Endodermal cell (in vitro differentiated cells): Measurements from ENCODE around the gene PCNT. TPM values are rescaled to one million over a fixed set of nuclear protein-coding genes. Genes with fewer than 3 reads are reported as not detected.

Source experiments
- DNase-seq: peaks from one replicate; pipeline ENCODE4 v3.0.0-alpha.2; 2017
- H3K27ac ChIP-seq: 2 replicates; pipeline ENCODE4 v1.5.1; 2013; ENCODE audit warnings: mild to moderate bottlenecking, low read depth, low read length, moderate library complexity
- H3K27me3 ChIP-seq: 2 replicates; pipeline ENCODE4 v1.6.1; 2013; ENCODE audit warnings: mild to moderate bottlenecking, low read length, moderate library complexity; ENCODE audit not compliant: insufficient read depth, control insufficient read depth, poor library complexity, severe bottlenecking
- H3K36me3 ChIP-seq: 2 replicates; pipeline ENCODE4 v1.7.0; 2013; ENCODE audit warnings: mild to moderate bottlenecking, low read length, moderate library complexity; ENCODE audit not compliant: control insufficient read depth, insufficient read depth
- H3K4me1 ChIP-seq: one replicate; pipeline ENCODE4 v1.7.0; 2013; ENCODE audit warnings: low read length; ENCODE audit not compliant: control insufficient read depth, insufficient read depth
- H3K4me3 ChIP-seq: 2 replicates; pipeline ENCODE4 v1.5.1; 2013; ENCODE audit warnings: mild to moderate bottlenecking, low read length, moderate library complexity
- H3K9ac ChIP-seq: 2 replicates; pipeline ENCODE4 v1.6.1; 2013; ENCODE audit warnings: mild to moderate bottlenecking, low read length, moderate library complexity; ENCODE audit not compliant: poor library complexity, severe bottlenecking; ENCODE audit errors: extremely low read depth
- H3K9me3 ChIP-seq: 2 replicates; pipeline ENCODE4 v1.6.1; 2013; ENCODE audit warnings: mild to moderate bottlenecking, low read length, moderate library complexity; ENCODE audit not compliant: control insufficient read depth
- H3K27ac Mint-ChIP-seq: 2 replicates; pipeline ENCODE4 v1.8.0; 2020; ENCODE audit warnings: mixed read lengths
- H3K27me3 Mint-ChIP-seq: 2 replicates; pipeline ENCODE4 v1.8.0; 2021; ENCODE audit warnings: mild to moderate bottlenecking, mixed read lengths; ENCODE audit not compliant: insufficient read depth
- H3K36me3 Mint-ChIP-seq: 2 replicates; pipeline ENCODE4 v1.8.0; 2020; ENCODE audit warnings: low read depth, mixed read lengths
- H3K4me1 Mint-ChIP-seq: 2 replicates; pipeline ENCODE4 v1.8.0; 2020; ENCODE audit warnings: mixed read lengths
- H3K4me3 Mint-ChIP-seq: 2 replicates; pipeline ENCODE4 v1.8.0; 2020; ENCODE audit warnings: mild to moderate bottlenecking, moderate library complexity, mixed read lengths
- H3K9me3 Mint-ChIP-seq: 2 replicates; pipeline ENCODE4 v1.8.0; 2020; ENCODE audit warnings: mild to moderate bottlenecking, mixed read lengths
- CTCF ChIP-seq: fragments of 200-600 bp; sonication (generic); conservative IDR thresholded peaks from 2 replicates; pipeline ENCODE4 v1.5.0; 2021; ENCODE audit warnings: antibody characterized with exemption, mild to moderate bottlenecking
- WGBS, 2 experiments: methylation state at CpG; one replicate each; pipeline versions ENCODE4 v1.1.5 to v1.1.7; 2013; ENCODE audit warnings: missing lambda C conversion rate in 2 of 2, mixed read lengths in 1 of 2; ENCODE audit not compliant: insufficient coverage in 1 of 2, insufficient read length in 1 of 2; 5-methylcytosine and 5-hydroxymethylcytosine counted together
- total RNA-seq, 2 donors: library from RNA; stranded (reverse); fragmentation: NEBNext Ultra II Directional in 1 of 2; extraction: Animal tissue kit (Norgen Biotek cat#: 25700) in 1 of 2; gene quantifications; 2 replicates in 1 of 2; 3 replicates in 1 of 2; pipeline ENCODE4 v1.2.1, GENCODE V29; 2021

PCNT gene
- total RNA-seq, 2 donors from 2014 or later: 40.1 to 40.7 TPM

- Mint-ChIP-seq H3K9me3 (no peaks in the 10 kb centered on the region), H3K4me3 (no peak overlapping the region), H3K27me3 (no peaks in the 10 kb centered on the region), H3K36me3 (peaks cover 24% of the 10 kb centered on the region), H3K27ac (peak overlapping the region; percentile 32), H3K4me1 (peaks cover 8% of the 10 kb centered on the region)
- Histone ChIP-seq H3K9me3 (no peaks in the 10 kb centered on the region), H3K4me3 (no peak overlapping the region), H3K27ac (no peak overlapping the region), H3K36me3 (peaks cover 18% of the 10 kb centered on the region), H3K4me1 (no peaks in the 10 kb centered on the region), H3K27me3 (no peaks in the 10 kb centered on the region), H3K9ac (no peak overlapping the region)
- WGBS, 2 experiments: 90 to 100% methylated on average over 2 of the region's 2 CpGs
- TF ChIP-seq CTCF: no peak
- no peak for DNase-seq
Measured at GRCh38 chr21:46478910-46479309, 155.0 kb downstream of the PCNT start.

- no peak for TF ChIP-seq CTCF
- Histone ChIP-seq H3K36me3 (peaks cover 26% of the 10 kb centered on the region), H3K27me3 (no peaks in the 10 kb centered on the region), H3K4me1 (no peaks in the 10 kb centered on the region), H3K9ac (no peak overlapping the region), H3K9me3 (no peaks in the 10 kb centered on the region), H3K27ac (no peak overlapping the region), H3K4me3 (no peak overlapping the region)
- Mint-ChIP-seq H3K36me3 (peaks cover 30% of the 10 kb centered on the region), H3K4me1 (peaks cover 8% of the 10 kb centered on the region), H3K4me3 (no peak overlapping the region), H3K27ac (peak overlapping the region; percentile 24), H3K27me3 (no peaks in the 10 kb centered on the region), H3K9me3 (no peaks in the 10 kb centered on the region)
- 91 to 98% methylated on average over 4 to 5 of the region's 5 CpGs for WGBS, 2 experiments
- no peak for DNase-seq
Measured at GRCh38 chr21:46480466-46480865, 156.5 kb downstream of the PCNT start.

GRCh38 chr21:46482225-46482845 is 158.4 kb downstream of the PCNT start:
- no peaks in the 10 kb centered on the region for H3K9me3 ChIP-seq
- H3K27me3 ChIP-seq: no peaks in the 10 kb centered on the region
- H3K4me1 Mint-ChIP-seq: peaks cover 8% of the 10 kb centered on the region
- no peak for DNase-seq
- no peaks in the 10 kb centered on the region for H3K4me1 ChIP-seq
- TF ChIP-seq CTCF: no peak
- H3K36me3 ChIP-seq: peaks cover 37% of the 10 kb centered on the region
- H3K4me3 ChIP-seq: no peak overlapping the region
- WGBS, 2 experiments: 92 to 100% methylated on average over 3 to 5 of the region's 6 CpGs
- H3K36me3 Mint-ChIP-seq: peaks cover 35% of the 10 kb centered on the region
- no peak overlapping the region for H3K9ac ChIP-seq
- no peak overlapping the region for H3K27ac ChIP-seq
- no peak overlapping the region for H3K4me3 Mint-ChIP-seq
- H3K27ac Mint-ChIP-seq: no peak overlapping the region
- H3K9me3 Mint-ChIP-seq: no peaks in the 10 kb centered on the region
- no peaks in the 10 kb centered on the region for H3K27me3 Mint-ChIP-seq
